ENCODE measurements around the gene KLF9.

KLF9 gene

GRCh38 chr9:70425192-70425591 lies 10.7 kb upstream of the KLF9 start:
- no peak for TF ChIP-seq CTCF (IDR thresholded peaks at IDR 0.05; ENCODE audit: poor library complexity, severe bottlenecking)
- Histone ChIP-seq H3K4me1 (ENCODE audit: insufficient read depth, poor library complexity, severe bottlenecking) (peaks cover 13% of the 10 kb centered on the region), H3K27me3 (ENCODE audit: insufficient read depth, poor library complexity, severe bottlenecking) (no peaks in the 10 kb centered on the region), H3K36me3 (ENCODE audit: low read depth) (no peaks in the 10 kb centered on the region), H3K27ac (ENCODE audit: poor library complexity, severe bottlenecking) (no peak overlapping the region), H3K4me3 (ENCODE audit: severe bottlenecking) (no peak overlapping the region), H3K9me3 (ENCODE audit: severe bottlenecking) (no peaks in the 10 kb centered on the region)
- DNase-seq (ENCODE audit: low spot score) (no peak), ATAC-seq (ENCODE audit: low read depth) (no peak)

GRCh38 chr9:70422371-70423043 lies 8.1 kb upstream of the KLF9 start:
- Histone ChIP-seq H3K27me3 (ENCODE audit: insufficient read depth, poor library complexity, severe bottlenecking) (no peaks in the 10 kb centered on the region), H3K9me3 (ENCODE audit: severe bottlenecking) (no peaks in the 10 kb centered on the region), H3K27ac (ENCODE audit: poor library complexity, severe bottlenecking) (peak overlapping the region; percentile 97), H3K36me3 (ENCODE audit: low read depth) (no peaks in the 10 kb centered on the region), H3K4me1 (ENCODE audit: insufficient read depth, poor library complexity, severe bottlenecking) (peaks cover 18% of the 10 kb centered on the region), H3K4me3 (ENCODE audit: severe bottlenecking) (no peak overlapping the region)
- DNase-seq (ENCODE audit: low spot score) (no peak), ATAC-seq (ENCODE audit: low read depth) (no peak)
- TF ChIP-seq CTCF (IDR thresholded peaks at IDR 0.05; ENCODE audit: poor library complexity, severe bottlenecking), result no peak

- Histone ChIP-seq H3K4me3 (ENCODE audit: severe bottlenecking) (no peak overlapping the region), H3K9me3 (ENCODE audit: severe bottlenecking) (no peaks in the 10 kb centered on the region), H3K36me3 (ENCODE audit: low read depth) (no peaks in the 10 kb centered on the region), H3K27ac (ENCODE audit: poor library complexity, severe bottlenecking) (peak overlapping the region; percentile 97), H3K4me1 (ENCODE audit: insufficient read depth, poor library complexity, severe bottlenecking) (peaks cover 22% of the 10 kb centered on the region), H3K27me3 (ENCODE audit: insufficient read depth, poor library complexity, severe bottlenecking) (no peaks in the 10 kb centered on the region)
- DNase-seq (ENCODE audit: low spot score), result no peak
- ATAC-seq (ENCODE audit: low read depth), result no peak
- no peak for TF ChIP-seq CTCF (IDR thresholded peaks at IDR 0.05; ENCODE audit: poor library complexity, severe bottlenecking)
Measured at GRCh38 chr9:70421272-70422180, 7.1 kb upstream of the KLF9 start.

GRCh38 chr9:70420441-70421271 lies 6.2 kb upstream of the KLF9 start:
- DNase-seq (ENCODE audit: low spot score) (peak; percentile 83), ATAC-seq (ENCODE audit: low read depth) (peak; percentile 38)
- peak overlapping the region; percentile 32 for H3K4me3 ChIP-seq (ENCODE audit: severe bottlenecking)
- no peaks in the 10 kb centered on the region for H3K9me3 ChIP-seq (ENCODE audit: severe bottlenecking)
- H3K27ac ChIP-seq (ENCODE audit: poor library complexity, severe bottlenecking), result peak overlapping the region; percentile 97
- no peaks in the 10 kb centered on the region for H3K27me3 ChIP-seq (ENCODE audit: insufficient read depth, poor library complexity, severe bottlenecking)
- no peak for TF ChIP-seq CTCF (IDR thresholded peaks at IDR 0.05; ENCODE audit: poor library complexity, severe bottlenecking)
- H3K36me3 ChIP-seq (ENCODE audit: low read depth), result no peaks in the 10 kb centered on the region
- peaks cover 22% of the 10 kb centered on the region for H3K4me1 ChIP-seq (ENCODE audit: insufficient read depth, poor library complexity, severe bottlenecking)

Measured in RWPE2 (cell line).